ENCODE measurements around the gene TCAIM. TPM values are rescaled to one million over a fixed set of nuclear protein-coding genes. Genes with fewer than 3 reads are reported as not detected.
A peak's percentile ranks its signal among the peaks of the same experiment; 100 is the strongest.

Gene TCAIM
- polyA plus RNA-seq, 4 donors: 10.5 to 42.1 (median 16.2) TPM

DNA sequence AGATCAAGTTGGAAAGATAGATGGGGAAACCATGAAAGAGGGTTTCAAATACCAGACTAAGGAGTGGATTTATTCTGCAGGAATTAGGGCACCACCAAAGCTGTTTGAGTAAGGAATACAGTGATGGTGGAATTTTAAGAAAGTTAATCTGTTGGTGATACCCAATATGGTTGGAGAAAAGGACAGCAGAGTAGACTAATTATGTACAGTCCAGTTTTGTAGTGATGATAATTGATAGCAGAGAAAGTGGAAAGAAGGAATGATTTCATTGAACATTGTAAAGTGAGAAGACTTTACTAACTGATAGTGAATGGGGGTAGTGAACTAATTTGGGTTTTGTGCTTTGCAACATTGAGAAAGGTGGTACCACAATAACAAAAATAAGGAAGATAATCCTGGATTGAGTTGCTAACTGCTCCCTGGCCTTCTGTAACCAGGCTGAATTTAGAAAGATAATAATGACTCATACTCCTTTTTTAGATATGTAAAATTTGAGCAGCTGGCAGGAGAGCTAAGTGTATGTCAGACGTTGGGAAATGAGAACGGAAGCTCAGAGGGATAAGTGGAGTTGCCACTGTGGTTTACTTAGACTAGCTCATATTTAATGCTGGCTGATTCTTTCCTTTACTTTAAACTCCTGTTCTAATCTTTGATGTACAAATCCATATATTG lies 16.9 kb downstream of the TCAIM start:
- H3K36me3 ChIP-seq (ENCODE audit: control insufficient read depth in 3 of 3, insufficient read depth in 2 of 3, low read depth in 1 of 3, low read length in 3 of 3): peaks cover 0 to 8% (median 4%) of the 10 kb centered on the region in 3 donors
- FAIRE-seq (no peak), DNase-seq (no peak)
- no peaks in the 10 kb centered on the region for H3K27me3 ChIP-seq (ENCODE audit: control insufficient read depth in 3 of 3, insufficient read depth in 3 of 3, low read length in 3 of 3)
- WGBS, 3 donors: 46 to 72% (median 61%) methylated on average over 2 of the region's 2 CpGs
- H3K4me1 ChIP-seq (ENCODE audit: control insufficient read depth in 3 of 3, insufficient read depth in 2 of 3, low read depth in 1 of 3, low read length in 2 of 3): peaks cover 0 to 8% (median 0%) of the 10 kb centered on the region in 3 donors
- H3K9me3 ChIP-seq (ENCODE audit: control insufficient read depth in 2 of 2, insufficient read depth in 1 of 2, low read depth in 1 of 2, low read length in 1 of 2): no peaks in the 10 kb centered on the region
- no peak overlapping the region for H3K27ac ChIP-seq (ENCODE audit: low read depth in 1 of 3, low read length in 2 of 3)
- peak overlapping the region in 1 of 3 donors; percentile 15 for H3K4me3 ChIP-seq (ENCODE audit: low read depth in 1 of 3, low read length in 3 of 3)

- DNase-seq (peak in 1 of 2 donors; percentile 18), FAIRE-seq (no peak)
- Histone ChIP-seq H3K4me3 (ENCODE audit: low read depth in 1 of 3, low read length in 3 of 3) (no peak overlapping the region), H3K9me3 (ENCODE audit: control insufficient read depth in 2 of 2, insufficient read depth in 1 of 2, low read depth in 1 of 2, low read length in 1 of 2) (no peaks in the 10 kb centered on the region), H3K4me1 (ENCODE audit: control insufficient read depth in 3 of 3, insufficient read depth in 2 of 3, low read depth in 1 of 3, low read length in 2 of 3) (peaks cover 0 to 8% (median 0%) of the 10 kb centered on the region in 3 donors), H3K27ac (ENCODE audit: low read depth in 1 of 3, low read length in 2 of 3) (peak overlapping the region in 1 of 3 donors; percentile 8), H3K27me3 (ENCODE audit: control insufficient read depth in 3 of 3, insufficient read depth in 3 of 3, low read length in 3 of 3) (no peaks in the 10 kb centered on the region), H3K36me3 (ENCODE audit: control insufficient read depth in 3 of 3, insufficient read depth in 2 of 3, low read depth in 1 of 3, low read length in 3 of 3) (peaks cover 0 to 10% (median 4%) of the 10 kb centered on the region in 3 donors)
- WGBS, 3 donors: 66 to 81% (median 78%) methylated on average over 3 of the region's 3 CpGs
Measured at GRCh38 chr3:44359146-44359751, 20.7 kb downstream of the TCAIM start.

DNA sequence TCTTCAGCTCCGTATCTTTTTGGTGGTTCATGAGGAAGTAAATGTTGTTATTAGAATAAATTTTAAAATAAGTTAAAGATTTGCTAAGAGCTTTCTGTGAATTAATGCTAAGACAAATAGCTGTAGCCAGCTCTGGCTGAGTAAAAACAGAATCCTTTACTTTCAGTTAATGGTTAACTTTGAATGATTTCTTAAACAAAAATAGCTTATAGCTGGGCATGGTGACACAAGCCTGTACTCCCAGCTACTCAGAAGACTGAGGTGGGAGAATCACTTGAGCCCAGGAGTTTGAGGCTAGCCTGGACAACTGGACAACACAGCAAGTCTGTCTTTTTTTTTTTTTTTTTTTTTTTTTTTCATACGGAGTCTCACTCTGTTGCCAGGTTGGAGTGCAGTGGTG lies 25.0 kb downstream of the TCAIM start:
- Histone ChIP-seq H3K4me1 (ENCODE audit: control insufficient read depth in 3 of 3, insufficient read depth in 2 of 3, low read depth in 1 of 3, low read length in 2 of 3) (peaks cover 0 to 8% (median 0%) of the 10 kb centered on the region in 3 donors), H3K36me3 (ENCODE audit: control insufficient read depth in 3 of 3, insufficient read depth in 2 of 3, low read depth in 1 of 3, low read length in 3 of 3) (peaks cover 0 to 10% (median 0%) of the 10 kb centered on the region in 3 donors), H3K4me3 (ENCODE audit: low read depth in 1 of 3, low read length in 3 of 3) (no peak overlapping the region), H3K27ac (ENCODE audit: low read depth in 1 of 3, low read length in 2 of 3) (peak overlapping the region in 1 of 3 donors; percentile 32), H3K27me3 (ENCODE audit: control insufficient read depth in 3 of 3, insufficient read depth in 3 of 3, low read length in 3 of 3) (no peaks in the 10 kb centered on the region), H3K9me3 (ENCODE audit: control insufficient read depth in 2 of 2, insufficient read depth in 1 of 2, low read depth in 1 of 2, low read length in 1 of 2) (no peaks in the 10 kb centered on the region)
- 23 to 61% (median 45%) methylated on average over 2 of the region's 2 CpGs for WGBS, 3 donors
- DNase-seq: peak in 1 of 2 donors; percentile 51
- FAIRE-seq: no peak

- 90 to 100% (median 100%) methylated on average over 1 of the region's 1 CpG for WGBS, 3 donors
- H3K27ac ChIP-seq (ENCODE audit: low read depth in 1 of 3, low read length in 2 of 3): no peak overlapping the region
- H3K27me3 ChIP-seq (ENCODE audit: control insufficient read depth in 3 of 3, insufficient read depth in 3 of 3, low read length in 3 of 3): no peaks in the 10 kb centered on the region
- H3K4me3 ChIP-seq (ENCODE audit: low read depth in 1 of 3, low read length in 3 of 3): no peak overlapping the region
- FAIRE-seq (no peak), DNase-seq (no peak)
- no peaks in the 10 kb centered on the region for H3K9me3 ChIP-seq (ENCODE audit: control insufficient read depth in 2 of 2, insufficient read depth in 1 of 2, low read depth in 1 of 2, low read length in 1 of 2)
- H3K36me3 ChIP-seq (ENCODE audit: control insufficient read depth in 3 of 3, insufficient read depth in 2 of 3, low read depth in 1 of 3, low read length in 3 of 3): peaks cover 0 to 4% (median 0%) of the 10 kb centered on the region in 3 donors
- H3K4me1 ChIP-seq (ENCODE audit: control insufficient read depth in 3 of 3, insufficient read depth in 2 of 3, low read depth in 1 of 3, low read length in 2 of 3): no peaks in the 10 kb centered on the region
Measured at GRCh38 chr3:44365952-44366351, 27.4 kb downstream of the TCAIM start.

DNA sequence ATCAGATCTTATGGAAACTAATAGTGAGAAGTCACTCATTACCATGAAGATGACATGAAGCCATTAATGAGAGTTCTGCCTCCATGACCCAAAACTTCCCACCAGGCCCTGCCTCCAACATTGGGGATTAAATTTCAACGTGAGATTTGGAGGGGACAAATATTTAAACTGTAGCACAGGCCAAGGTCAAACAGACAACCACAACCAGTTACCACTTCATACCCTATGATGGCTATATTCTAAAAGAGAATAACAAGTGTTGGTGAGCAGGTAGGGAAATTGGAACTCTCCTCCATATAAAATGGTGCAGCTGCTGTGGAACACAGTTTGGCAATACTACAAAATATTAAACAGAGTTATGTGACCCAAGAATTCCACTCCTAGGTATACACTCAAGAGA lies 36.9 kb downstream of the TCAIM start:
- peaks cover 0 to 12% of the 10 kb centered on the region in 2 donors for H3K9me3 ChIP-seq (ENCODE audit: control insufficient read depth in 2 of 2, insufficient read depth in 1 of 2, low read depth in 1 of 2, low read length in 1 of 2)
- FAIRE-seq: no peak

DNA sequence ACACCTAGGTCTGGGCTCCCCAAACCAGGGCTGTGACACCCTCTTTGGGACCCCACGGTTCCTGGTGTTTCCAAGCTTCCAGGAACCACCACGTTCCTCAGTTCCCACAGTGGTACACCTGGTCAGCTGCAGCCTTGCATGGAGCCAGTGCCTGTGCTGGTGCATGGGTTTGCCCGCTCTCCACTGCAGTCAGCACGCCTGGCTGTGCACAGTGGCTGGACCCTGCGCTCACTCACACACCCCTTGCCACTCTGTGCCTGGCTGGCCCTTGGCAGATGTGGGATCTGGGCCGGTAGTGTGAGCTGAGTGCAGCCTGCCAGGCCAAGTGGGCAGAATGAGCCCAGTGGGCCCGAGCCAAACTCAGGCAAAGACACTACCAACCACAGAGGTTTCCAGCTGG lies 48.8 kb downstream of the TCAIM start:
- FAIRE-seq (no peak), DNase-seq (no peak)
- no peak overlapping the region for H3K4me3 ChIP-seq (ENCODE audit: low read depth in 1 of 3, low read length in 3 of 3)
- peaks cover 0 to 15% (median 0%) of the 10 kb centered on the region in 3 donors for H3K36me3 ChIP-seq (ENCODE audit: control insufficient read depth in 3 of 3, insufficient read depth in 2 of 3, low read depth in 1 of 3, low read length in 3 of 3)
- H3K27ac ChIP-seq (ENCODE audit: low read depth in 1 of 3, low read length in 2 of 3): no peak overlapping the region
- H3K27me3 ChIP-seq (ENCODE audit: control insufficient read depth in 3 of 3, insufficient read depth in 3 of 3, low read length in 3 of 3): no peaks in the 10 kb centered on the region
- WGBS, 3 donors: 93 to 97% (median 93%) methylated on average over 7 of the region's 7 CpGs
- no peaks in the 10 kb centered on the region for H3K4me1 ChIP-seq (ENCODE audit: control insufficient read depth in 3 of 3, insufficient read depth in 2 of 3, low read depth in 1 of 3, low read length in 2 of 3)
- peaks cover 0 to 20% of the 10 kb centered on the region in 2 donors for H3K9me3 ChIP-seq (ENCODE audit: control insufficient read depth in 2 of 2, insufficient read depth in 1 of 2, low read depth in 1 of 2, low read length in 1 of 2)

More for the DNA sequence above, 36.9 kb downstream of the TCAIM start:
- peaks cover 0 to 10% (median 0%) of the 10 kb centered on the region in 3 donors for H3K36me3 ChIP-seq (ENCODE audit: control insufficient read depth in 3 of 3, insufficient read depth in 2 of 3, low read depth in 1 of 3, low read length in 3 of 3)
- WGBS, 3 donors: 65 to 78% (median 77%) methylated on average over 1 of the region's 1 CpG
- no peak for DNase-seq
- no peaks in the 10 kb centered on the region for H3K27me3 ChIP-seq (ENCODE audit: control insufficient read depth in 3 of 3, insufficient read depth in 3 of 3, low read length in 3 of 3)
- no peaks in the 10 kb centered on the region for H3K4me1 ChIP-seq (ENCODE audit: control insufficient read depth in 3 of 3, insufficient read depth in 2 of 3, low read depth in 1 of 3, low read length in 2 of 3)
- H3K4me3 ChIP-seq (ENCODE audit: low read depth in 1 of 3, low read length in 3 of 3): no peak overlapping the region
- no peak overlapping the region for H3K27ac ChIP-seq (ENCODE audit: low read depth in 1 of 3, low read length in 2 of 3)

GRCh38 chr3:44392489-44392888 lies 53.9 kb downstream of the TCAIM start:
- Histone ChIP-seq H3K36me3 (ENCODE audit: control insufficient read depth in 3 of 3, insufficient read depth in 2 of 3, low read depth in 1 of 3, low read length in 3 of 3) (peaks cover 0 to 11% (median 4%) of the 10 kb centered on the region in 3 donors), H3K4me3 (ENCODE audit: low read depth in 1 of 3, low read length in 3 of 3) (no peak overlapping the region), H3K9me3 (ENCODE audit: control insufficient read depth in 2 of 2, insufficient read depth in 1 of 2, low read depth in 1 of 2, low read length in 1 of 2) (peaks cover 0 to 3% of the 10 kb centered on the region in 2 donors), H3K27me3 (ENCODE audit: control insufficient read depth in 3 of 3, insufficient read depth in 3 of 3, low read length in 3 of 3) (no peaks in the 10 kb centered on the region), H3K4me1 (ENCODE audit: control insufficient read depth in 3 of 3, insufficient read depth in 2 of 3, low read depth in 1 of 3, low read length in 2 of 3) (no peaks in the 10 kb centered on the region), H3K27ac (ENCODE audit: low read depth in 1 of 3, low read length in 2 of 3) (no peak overlapping the region)
- WGBS, 3 donors: 90 to 98% (median 95%) methylated on average over 1 of the region's 1 CpG
- no peak for FAIRE-seq
- DNase-seq: no peak

GRCh38 chr3:44395714-44396113 lies 57.1 kb downstream of the TCAIM start:
- FAIRE-seq: no peak
- Histone ChIP-seq H3K36me3 (ENCODE audit: control insufficient read depth in 3 of 3, insufficient read depth in 2 of 3, low read depth in 1 of 3, low read length in 3 of 3) (peaks cover 0 to 15% (median 4%) of the 10 kb centered on the region in 3 donors), H3K27me3 (ENCODE audit: control insufficient read depth in 3 of 3, insufficient read depth in 3 of 3, low read length in 3 of 3) (no peaks in the 10 kb centered on the region), H3K4me1 (ENCODE audit: control insufficient read depth in 3 of 3, insufficient read depth in 2 of 3, low read depth in 1 of 3, low read length in 2 of 3) (no peaks in the 10 kb centered on the region), H3K27ac (ENCODE audit: low read depth in 1 of 3, low read length in 2 of 3) (no peak overlapping the region), H3K9me3 (ENCODE audit: control insufficient read depth in 2 of 2, insufficient read depth in 1 of 2, low read depth in 1 of 2, low read length in 1 of 2) (no peaks in the 10 kb centered on the region), H3K4me3 (ENCODE audit: low read depth in 1 of 3, low read length in 3 of 3) (no peak overlapping the region)
- WGBS, 3 donors: 94 to 97% (median 95%) methylated on average over 9 of the region's 9 CpGs
- DNase-seq: no peak

All from small intestine (tissue), 7 donors.